GM18868 (cell line): ENCODE data around the gene ZNF74.
"Not testable (repeated sequence)": the region's sequence is repeated elsewhere in the genome, so short reads cannot be mapped to it uniquely, and the experiment has no call there.

Source experiments
- ATAC-seq: cut with Tn5 transposase; IDR thresholded peaks from one replicate; pipeline ENCODE4 v1.9.1; 2021; ENCODE audit warnings: mild to moderate bottlenecking, moderate library complexity; ENCODE audit not compliant: unreplicated experiment

ZNF74 gene

GRCh38 chr22:20441631-20442484 is 47.9 kb downstream of the ZNF74 start:
- ATAC-seq = no peak

GRCh38 chr22:20442485-20443284 is 48.7 kb downstream of the ZNF74 start:
- no peak for ATAC-seq

GRCh38 chr22:20444325-20444724 is 50.4 kb downstream of the ZNF74 start:
- no peak for ATAC-seq

- no peak for ATAC-seq
Observed at GRCh38 chr22:20446383-20446970, 52.5 kb downstream of the ZNF74 start.

GRCh38 chr22:20448630-20449029 is 54.7 kb downstream of the ZNF74 start:
- no peak for ATAC-seq

GRCh38 chr22:20449819-20450550 is 56.0 kb downstream of the ZNF74 start:
- no peak for ATAC-seq

GRCh38 chr22:20450551-20450906 is 56.6 kb downstream of the ZNF74 start:
- ATAC-seq = no peak

GRCh38 chr22:20451129-20451778 is 57.3 kb downstream of the ZNF74 start:
- not testable (repeated sequence) for ATAC-seq

- no peak for ATAC-seq
Observed at GRCh38 chr22:20451920-20452319, 58.0 kb downstream of the ZNF74 start.

GRCh38 chr22:20453222-20453621 is 59.3 kb downstream of the ZNF74 start:
- no peak for ATAC-seq

- no peak for ATAC-seq
Observed at GRCh38 chr22:20455709-20456063, 61.7 kb downstream of the ZNF74 start.

- ATAC-seq = no peak
Observed at GRCh38 chr22:20456064-20456721, 62.2 kb downstream of the ZNF74 start.

GRCh38 chr22:20456722-20457076 is 62.7 kb downstream of the ZNF74 start:
- ATAC-seq = no peak

- ATAC-seq = no peak
Observed at GRCh38 chr22:20457506-20458240, 63.7 kb downstream of the ZNF74 start.
